ENCODE data around the gene GPN1. TPM values are rescaled to one million over a fixed set of nuclear protein-coding genes. Genes with fewer than 3 reads are reported as not detected.

The GPN1 gene
- total and polyA plus RNA-seq, 2 of the 8 experiments (the other 6 are each of a cell fraction or from before 2014, with no cell fraction given): 38.7 to 43.5 TPM

GRCh38 chr2:27687232-27687631, 58.4 kb downstream of the GPN1 start:
- Histone ChIP-seq H2BK12ac (ENCODE audit: low read depth, low read length) (no peak overlapping the region), H2AK5ac (ENCODE audit: low read depth, low read length) (no peak overlapping the region), H4K8ac (ENCODE audit: extremely low read depth, insufficient read depth, low read length) (no peak overlapping the region), H3K36me3 (ENCODE audit: control insufficient read depth in 2 of 4, insufficient read depth in 4 of 4, low read length in 3 of 4) (peaks cover 5 to 19% (median 10%) of the 10 kb centered on the region in 4 experiments), H3K4me1 (replicated peaks in 1 of 4; ENCODE audit: control insufficient read depth in 3 of 4, insufficient read depth in 4 of 4, low read length in 3 of 4) (no peaks in the 10 kb centered on the region), H3K4me3 (ENCODE audit: extremely low read depth in 1 of 4, insufficient read depth in 2 of 4, low read depth in 3 of 4, low read length in 4 of 4) (no peak overlapping the region), H2BK20ac (ENCODE audit: low read length) (no peak overlapping the region), H3K9ac (replicated peaks in 1 of 4; ENCODE audit: extremely low read depth in 1 of 4, low read depth in 3 of 4, low read length in 3 of 4) (no peak overlapping the region), H3K27ac (ENCODE audit: low read depth, low read length) (no peak overlapping the region), H4K20me1 (replicated peaks in 1 of 2; ENCODE audit: control insufficient read depth in 1 of 2, insufficient read depth in 2 of 2, low read length in 2 of 2) (peaks cover 0 to 2% of the 10 kb centered on the region in 2 experiments), H2AFZ (ENCODE audit: low read length) (no peak overlapping the region), H3K79me1 (ENCODE audit: low read depth, low read length) (no peaks in the 10 kb centered on the region), H3K79me2 (ENCODE audit: control insufficient read depth in 1 of 2, insufficient read depth in 2 of 2, low read length in 2 of 2) (no peaks in the 10 kb centered on the region), H3K23ac (ENCODE audit: insufficient read length) (no peak overlapping the region), H2BK120ac (replicated peaks; ENCODE audit: low read depth, low read length) (no peak overlapping the region), H3K4ac (replicated peaks; ENCODE audit: insufficient read length, low read depth, low read length) (no peak overlapping the region), H3K56ac (replicated peaks; ENCODE audit: insufficient read length, low read depth, low read length) (no peak overlapping the region), H3K9me3 (ENCODE audit: insufficient read depth in 2 of 2, low read depth in 1 of 2, low read length in 1 of 2) (no peaks in the 10 kb centered on the region), H3K18ac (ENCODE audit: extremely low read depth, low read length) (no peak overlapping the region), H2BK5ac (ENCODE audit: low read depth, low read length) (no peak overlapping the region), H3K27me3 (replicated peaks in 1 of 4; ENCODE audit: control insufficient read depth in 3 of 4, extremely low read depth in 1 of 4, insufficient read depth in 3 of 4, low read length in 3 of 4) (no peaks in the 10 kb centered on the region), H2BK15ac (ENCODE audit: low read length) (no peak overlapping the region), H4K91ac (replicated peaks; ENCODE audit: insufficient read length, low read length) (no peak overlapping the region), H3K4me2 (ENCODE audit: insufficient read depth in 1 of 2, low read depth in 2 of 2, low read length in 2 of 2) (no peak overlapping the region), H3K14ac (ENCODE audit: insufficient read length) (no peak overlapping the region), H4K5ac (ENCODE audit: insufficient read length, low read depth, low read length) (no peak overlapping the region), H3K23me2 (ENCODE audit: low read depth, low read length) (no peaks in the 10 kb centered on the region)
- CTCF ChIA-PET (ENCODE audit: partially characterized antibody): interaction anchor here (0.6 kb wide), 1 partner anchor 26 kb away, joined by 3 read pairs; no protein-coding TSS in a partner anchor
- POLR2A ChIA-PET (ENCODE audit: partially characterized antibody): interaction anchor here (0.6 to 0.7 kb wide), 2 partner anchors 59 to 208 kb away, joined by 3 read pairs; no protein-coding TSS in a partner anchor
- DNase-seq (ENCODE audit: low read depth in 1 of 2, low spot score in 2 of 2) (no peak), FAIRE-seq (no peak)
- 88% methylated on average over 1 of the region's 1 CpG; no CpG with 5 or more reads in 1 of the 2 experiments for WGBS, 2 experiments (ENCODE audit: extremely low coverage in 1 of 2, insufficient coverage in 1 of 2, insufficient read length in 1 of 2, insufficient replicate concordance in 2 of 2, low coverage in 1 of 2, low lambda C conversion rate in 2 of 2, missing lambda C conversion rate in 1 of 2)
- TF ChIP-seq ASH2L (IDR thresholded peaks at IDR 0.05; ENCODE audit: low read length) (no peak), CEBPB (IDR thresholded peaks at IDR 0.05; ENCODE audit: low read depth, low read length) (no peak), RBBP5 (IDR thresholded peaks at IDR 0.05; ENCODE audit: borderline replicate concordance, low read depth, low read length) (no peak), BRCA1 (IDR thresholded peaks at IDR 0.05; ENCODE audit: low read depth, low read length) (no peak), SRF (IDR thresholded peaks at IDR 0.05; ENCODE audit: low read depth, low read length) (no peak), POLR2AphosphoS5 (IDR thresholded peaks at IDR 0.05; ENCODE audit: low read depth, low read length) (no peak), CBX5 (IDR thresholded peaks at IDR 0.05; ENCODE audit: low read depth, low read length) (no peak), TAF1 (IDR thresholded peaks at IDR 0.05; ENCODE audit: low read depth, low read length) (no peak), CBX8 (IDR thresholded peaks at IDR 0.05; ENCODE audit: borderline replicate concordance, low read depth, low read length) (no peak), ATF3 (IDR thresholded peaks at IDR 0.05; ENCODE audit: insufficient read depth, low read depth, low read length) (no peak), PHF8 (conservative IDR thresholded peaks at IDR 0.05; ENCODE audit: low read depth, low read length) (no peak), GTF2F1 (IDR thresholded peaks at IDR 0.05; ENCODE audit: borderline replicate concordance, low read depth, low read length) (no peak), KDM5A (IDR thresholded peaks at IDR 0.05; ENCODE audit: low read length) (no peak), NANOG (IDR thresholded peaks at IDR 0.05; ENCODE audit: insufficient read depth, low read depth, low read length, poor library complexity, severe bottlenecking) (no peak), KDM4A (IDR thresholded peaks at IDR 0.05; ENCODE audit: low read depth, low read length, severe bottlenecking) (no peak)
